ENCODE measurements around the gene HHAT. TPM values are rescaled to one million over a fixed set of nuclear protein-coding genes. Genes with fewer than 3 reads are reported as not detected.

Gene HHAT
- total RNA-seq, 1 donor = 2.4 TPM

DNA sequence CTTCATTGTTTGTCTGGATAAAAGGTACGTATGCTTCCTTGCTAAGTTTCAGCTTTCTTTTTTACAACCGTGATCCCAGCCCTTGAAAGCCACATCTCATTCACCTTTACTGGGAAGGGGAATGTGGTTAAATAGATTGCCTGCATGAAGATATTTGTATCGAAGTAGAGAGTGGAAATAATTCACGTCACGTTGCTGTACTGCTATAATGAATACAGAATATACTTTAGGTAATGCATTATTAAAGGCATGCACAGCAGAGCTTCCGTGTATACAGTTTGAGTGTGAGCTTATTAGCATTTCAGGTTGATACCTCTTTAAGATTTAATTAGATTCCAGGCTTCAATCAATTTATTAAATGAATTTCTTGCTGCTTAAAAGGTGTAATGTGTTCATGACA, 153.8 kb downstream of the HHAT start:
- no peak overlapping the region for H3K4me3 ChIP-seq (ENCODE audit: low read length)
- no peaks in the 10 kb centered on the region for H3K9me3 ChIP-seq (ENCODE audit: low read depth, low read length)
- H3K27me3 ChIP-seq (ENCODE audit: insufficient read depth, low read length) = no peaks in the 10 kb centered on the region
- H3K4me1 ChIP-seq (ENCODE audit: insufficient read depth, low read length) = no peaks in the 10 kb centered on the region

DNA sequence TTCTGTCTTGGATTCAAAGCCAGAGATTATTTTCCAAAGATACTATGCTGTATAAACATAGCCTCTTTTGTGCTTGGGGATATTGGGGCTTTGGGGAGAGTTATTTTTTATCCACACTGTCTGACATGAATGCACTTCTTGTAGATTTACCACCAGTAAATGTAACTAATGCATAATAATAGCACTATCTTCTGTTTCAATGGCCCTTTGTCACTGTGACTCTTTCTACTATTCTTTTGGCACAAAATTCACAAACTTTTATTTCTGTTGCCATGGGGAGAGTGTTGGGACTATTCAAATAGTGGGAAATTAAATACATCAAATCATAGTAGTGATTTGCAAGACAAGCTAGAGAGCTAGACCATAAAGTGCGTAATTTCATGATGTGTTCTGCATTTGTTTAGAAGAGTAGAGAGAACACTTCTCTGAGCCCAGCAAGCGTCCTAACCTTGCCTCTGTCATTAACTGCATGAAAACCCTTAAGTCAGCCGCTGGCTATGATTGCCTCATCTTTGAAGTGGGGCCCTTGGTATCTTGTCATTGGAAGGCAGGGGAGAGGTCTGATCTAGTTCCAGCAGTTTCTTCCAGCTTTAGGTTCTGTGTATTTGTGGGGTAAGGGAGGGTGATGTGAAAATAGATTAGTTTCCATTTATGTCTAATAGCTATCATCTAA, 154.4 kb downstream of the HHAT start:
- H3K9me3 ChIP-seq (ENCODE audit: low read depth, low read length) = no peaks in the 10 kb centered on the region
- no peaks in the 10 kb centered on the region for H3K27me3 ChIP-seq (ENCODE audit: insufficient read depth, low read length)
- no peaks in the 10 kb centered on the region for H3K4me1 ChIP-seq (ENCODE audit: insufficient read depth, low read length)
- H3K4me3 ChIP-seq (ENCODE audit: low read length) = no peak overlapping the region

DNA sequence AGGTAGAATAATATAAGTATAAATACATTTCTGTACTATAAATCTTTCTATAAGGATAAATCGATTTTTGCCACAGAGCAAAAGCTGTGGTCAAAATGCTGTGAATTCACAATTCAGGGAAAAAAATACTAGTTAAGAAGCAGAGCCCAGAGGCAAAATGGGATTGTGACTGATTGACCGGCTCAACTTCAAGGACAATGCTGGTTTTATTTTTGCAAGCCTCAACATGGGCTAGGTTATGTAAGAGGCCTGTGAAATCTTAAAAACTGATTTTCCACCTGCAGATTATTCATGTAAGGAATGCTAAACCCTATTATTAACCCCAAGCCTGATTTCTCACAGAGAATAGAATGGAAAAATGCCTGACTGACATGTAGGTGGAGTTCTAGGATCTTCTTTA, 155.1 kb downstream of the HHAT start:
- Histone ChIP-seq H3K4me3 (ENCODE audit: low read length) (no peak overlapping the region), H3K27me3 (ENCODE audit: insufficient read depth, low read length) (no peaks in the 10 kb centered on the region), H3K9me3 (ENCODE audit: low read depth, low read length) (no peaks in the 10 kb centered on the region), H3K4me1 (ENCODE audit: insufficient read depth, low read length) (no peaks in the 10 kb centered on the region)

DNA sequence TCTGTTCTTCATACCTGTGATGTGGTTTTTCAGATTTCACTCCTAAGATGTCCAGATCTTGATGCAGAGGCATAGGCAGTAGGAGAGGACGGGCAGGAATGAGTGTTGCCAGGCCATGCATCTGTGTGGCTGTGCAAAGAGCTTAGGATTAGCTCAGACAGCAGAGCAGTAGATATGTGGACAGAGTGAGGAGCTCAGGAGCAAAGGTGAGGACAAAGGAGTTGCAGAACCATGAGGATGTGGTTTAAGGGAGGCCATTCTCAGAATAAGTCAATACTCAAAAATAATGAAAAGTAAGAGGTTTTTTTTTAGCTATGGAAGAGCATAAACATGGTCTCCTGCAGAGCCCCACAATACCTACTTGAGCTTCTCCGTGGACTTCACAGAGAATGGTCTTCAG, 158.3 kb downstream of the HHAT start:
- no peaks in the 10 kb centered on the region for H3K4me1 ChIP-seq (ENCODE audit: insufficient read depth, low read length)
- no peak overlapping the region for H3K4me3 ChIP-seq (ENCODE audit: low read length)
- H3K9me3 ChIP-seq (ENCODE audit: low read depth, low read length) = no peaks in the 10 kb centered on the region
- H3K27me3 ChIP-seq (ENCODE audit: insufficient read depth, low read length) = no peaks in the 10 kb centered on the region

DNA sequence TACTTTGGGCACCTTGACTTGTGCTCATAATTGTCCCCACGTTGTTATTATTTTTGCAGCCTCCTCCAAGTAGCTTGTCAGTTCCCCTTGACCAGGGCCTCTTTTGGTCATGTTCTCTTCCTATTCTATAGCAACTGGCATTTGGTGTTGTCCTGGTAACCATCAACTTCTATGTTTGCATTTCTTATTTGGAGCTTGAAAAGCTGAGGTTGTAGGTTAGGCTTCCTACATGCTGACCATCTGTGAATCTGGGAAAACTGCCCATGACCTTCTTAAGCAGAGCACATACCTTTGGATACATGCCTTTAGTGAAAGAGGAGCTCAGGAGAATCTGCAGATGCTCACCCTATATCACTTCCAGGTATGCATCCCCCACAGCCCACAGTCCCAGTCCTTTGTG, 160.8 kb downstream of the HHAT start:
- no peaks in the 10 kb centered on the region for H3K4me1 ChIP-seq (ENCODE audit: insufficient read depth, low read length)
- H3K4me3 ChIP-seq (ENCODE audit: low read length) = no peak overlapping the region
- no peaks in the 10 kb centered on the region for H3K9me3 ChIP-seq (ENCODE audit: low read depth, low read length)
- H3K27me3 ChIP-seq (ENCODE audit: insufficient read depth, low read length) = no peaks in the 10 kb centered on the region

DNA sequence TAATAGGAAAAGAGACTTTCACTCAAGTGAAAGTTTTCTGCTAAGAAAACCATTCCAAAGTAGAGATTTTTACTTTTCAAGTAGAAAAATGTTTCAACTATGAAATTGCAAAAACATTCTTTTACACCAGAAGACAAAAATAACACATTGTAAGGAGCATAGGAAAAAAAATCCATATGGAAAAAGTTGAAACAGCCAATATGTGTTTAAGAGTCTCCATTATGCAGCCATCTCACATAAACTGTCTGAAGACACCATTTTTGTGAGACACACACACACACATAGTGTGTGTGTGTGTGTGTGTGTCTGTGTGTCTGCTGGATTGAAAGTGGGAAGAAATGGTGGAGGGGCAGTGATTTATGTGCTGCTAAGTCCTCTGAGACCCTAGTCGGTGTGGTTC, 162.1 kb downstream of the HHAT start:
- no peaks in the 10 kb centered on the region for H3K9me3 ChIP-seq (ENCODE audit: low read depth, low read length)
- no peaks in the 10 kb centered on the region for H3K4me1 ChIP-seq (ENCODE audit: insufficient read depth, low read length)
- H3K4me3 ChIP-seq (ENCODE audit: low read length) = no peak overlapping the region
- no peaks in the 10 kb centered on the region for H3K27me3 ChIP-seq (ENCODE audit: insufficient read depth, low read length)

DNA sequence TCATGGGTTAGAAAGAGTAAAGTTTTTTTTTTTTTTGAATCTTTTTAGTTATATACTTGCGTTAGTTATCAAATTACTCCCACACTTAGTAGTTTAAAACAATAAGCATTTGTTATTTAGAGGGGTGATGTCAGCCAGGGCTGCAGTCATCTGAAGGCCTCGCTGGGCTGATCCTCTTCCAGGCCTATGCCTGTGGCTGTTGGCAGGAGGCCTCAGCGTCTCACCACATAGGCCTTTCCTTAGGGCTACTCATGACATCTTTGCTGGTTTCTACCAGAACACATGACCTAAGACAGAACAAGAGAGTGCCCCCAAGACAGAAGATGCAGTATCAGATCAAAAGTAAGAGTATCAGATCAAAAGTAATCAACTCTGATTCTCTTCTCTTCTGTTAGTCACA, 167.4 kb downstream of the HHAT start:
- no peaks in the 10 kb centered on the region for H3K27me3 ChIP-seq (ENCODE audit: insufficient read depth, low read length)
- no peak overlapping the region for H3K4me3 ChIP-seq (ENCODE audit: low read length)
- no peaks in the 10 kb centered on the region for H3K9me3 ChIP-seq (ENCODE audit: low read depth, low read length)
- no peaks in the 10 kb centered on the region for H3K4me1 ChIP-seq (ENCODE audit: insufficient read depth, low read length)

DNA sequence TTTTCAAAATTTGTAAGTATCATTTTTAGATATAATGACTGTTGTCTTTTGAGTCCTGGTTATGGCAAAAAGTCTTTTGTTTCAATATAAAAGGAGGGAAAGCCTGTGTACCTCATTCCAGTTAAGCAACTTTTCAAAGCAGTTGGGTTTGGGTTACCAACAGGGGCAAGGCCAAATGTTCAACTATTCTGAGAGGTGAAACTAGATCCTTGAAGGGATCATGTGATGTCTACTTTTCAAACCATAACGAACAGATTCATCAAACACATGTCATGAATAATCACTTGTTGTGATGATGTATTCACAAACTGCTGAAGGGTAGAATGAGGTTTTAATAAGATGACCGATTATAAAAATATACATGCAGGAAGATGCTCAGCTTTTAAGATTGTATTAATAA, 171.3 kb downstream of the HHAT start:
- Histone ChIP-seq H3K9me3 (ENCODE audit: low read depth, low read length) (no peaks in the 10 kb centered on the region), H3K4me1 (ENCODE audit: insufficient read depth, low read length) (no peaks in the 10 kb centered on the region), H3K27me3 (ENCODE audit: insufficient read depth, low read length) (no peaks in the 10 kb centered on the region), H3K4me3 (ENCODE audit: low read length) (no peak overlapping the region)

DNA sequence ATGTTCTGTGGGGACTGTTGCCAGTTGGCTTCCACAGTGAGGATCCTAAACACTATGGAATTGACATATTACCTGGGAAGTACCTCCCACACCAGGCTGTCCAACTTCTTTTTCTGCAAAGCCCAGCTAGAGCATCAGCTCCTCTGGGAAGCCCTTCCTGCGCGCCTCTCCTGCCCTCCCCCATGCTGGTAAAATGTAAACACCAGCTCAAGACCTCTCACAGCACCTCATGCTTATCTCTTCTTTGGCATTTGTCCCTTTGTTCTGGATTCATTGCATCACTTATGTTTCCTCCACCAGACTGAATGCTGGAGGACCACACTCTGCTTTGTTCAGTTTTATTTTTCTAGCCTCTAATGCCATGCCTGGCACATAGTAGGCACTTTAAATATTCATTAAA, 172.1 kb downstream of the HHAT start:
- H3K4me3 ChIP-seq (ENCODE audit: low read length) = no peak overlapping the region
- no peaks in the 10 kb centered on the region for H3K27me3 ChIP-seq (ENCODE audit: insufficient read depth, low read length)
- no peaks in the 10 kb centered on the region for H3K9me3 ChIP-seq (ENCODE audit: low read depth, low read length)
- no peaks in the 10 kb centered on the region for H3K4me1 ChIP-seq (ENCODE audit: insufficient read depth, low read length)

DNA sequence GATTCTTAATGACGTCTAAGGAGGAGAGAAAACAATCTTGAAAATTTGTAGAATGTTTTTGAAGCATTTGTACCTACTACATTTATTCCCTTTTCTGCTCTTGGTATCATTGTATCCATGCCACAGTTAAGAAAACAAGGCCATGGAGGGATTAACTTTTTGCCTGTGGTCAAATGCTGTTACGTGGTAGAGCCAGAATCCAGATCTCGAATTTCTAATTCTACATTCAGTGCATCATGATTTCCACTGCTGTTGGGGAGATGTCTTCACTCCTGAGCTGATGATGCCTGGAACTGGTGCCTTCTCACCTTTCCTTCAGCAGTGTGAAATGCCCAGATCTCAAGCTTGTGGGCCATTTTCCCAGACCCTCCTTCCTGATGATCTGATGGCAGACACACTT, 175.6 kb downstream of the HHAT start:
- Histone ChIP-seq H3K4me3 (ENCODE audit: low read length) (no peak overlapping the region), H3K27me3 (ENCODE audit: insufficient read depth, low read length) (no peaks in the 10 kb centered on the region), H3K9me3 (ENCODE audit: low read depth, low read length) (no peaks in the 10 kb centered on the region), H3K4me1 (ENCODE audit: insufficient read depth, low read length) (no peaks in the 10 kb centered on the region)

DNA sequence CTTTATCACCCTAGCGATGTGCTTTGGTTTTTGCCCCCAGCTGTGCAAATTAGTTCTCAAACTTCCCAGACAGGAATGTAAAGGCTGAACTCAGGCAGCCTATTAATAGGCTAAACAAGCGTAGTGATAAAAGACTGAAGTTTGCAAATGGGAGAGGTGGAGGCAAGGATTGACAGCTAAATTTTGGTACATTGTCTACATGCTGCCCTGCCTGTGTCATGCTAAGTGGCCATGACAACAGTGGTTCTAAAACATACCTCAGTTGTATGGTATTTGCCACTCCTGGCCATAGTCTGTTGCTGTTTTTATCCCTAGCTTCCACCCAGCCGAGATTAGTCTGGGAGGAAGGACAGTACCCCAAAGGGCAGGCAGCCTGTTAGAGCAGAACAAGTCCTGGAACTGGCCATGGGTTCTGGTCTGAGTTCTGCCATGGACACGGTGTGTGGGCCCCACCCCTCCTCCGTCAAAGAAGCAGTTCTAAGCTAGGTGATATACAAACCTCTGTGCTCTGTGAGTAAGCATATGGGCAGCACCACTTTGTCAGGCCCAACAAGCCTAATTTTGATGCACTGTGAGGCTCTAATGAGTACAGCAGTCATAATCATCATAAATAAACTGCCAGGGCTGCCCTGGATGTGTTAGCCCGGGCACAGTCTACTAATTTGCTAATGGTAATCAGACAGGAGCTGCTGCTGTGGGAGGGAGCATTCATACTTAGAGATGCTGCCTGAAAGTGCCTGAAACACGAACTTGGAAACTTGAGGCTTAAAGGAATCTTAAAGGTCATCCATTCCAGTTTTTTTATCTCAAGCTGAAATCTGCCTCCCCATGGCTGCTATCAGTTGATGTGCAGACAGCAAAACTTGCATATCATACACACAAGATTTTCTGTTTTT, 177.1 kb downstream of the HHAT start:
- no peaks in the 10 kb centered on the region for H3K4me1 ChIP-seq (ENCODE audit: insufficient read depth, low read length)
- no peak overlapping the region for H3K4me3 ChIP-seq (ENCODE audit: low read length)
- no peaks in the 10 kb centered on the region for H3K9me3 ChIP-seq (ENCODE audit: low read depth, low read length)
- H3K27me3 ChIP-seq (ENCODE audit: insufficient read depth, low read length) = no peaks in the 10 kb centered on the region

DNA sequence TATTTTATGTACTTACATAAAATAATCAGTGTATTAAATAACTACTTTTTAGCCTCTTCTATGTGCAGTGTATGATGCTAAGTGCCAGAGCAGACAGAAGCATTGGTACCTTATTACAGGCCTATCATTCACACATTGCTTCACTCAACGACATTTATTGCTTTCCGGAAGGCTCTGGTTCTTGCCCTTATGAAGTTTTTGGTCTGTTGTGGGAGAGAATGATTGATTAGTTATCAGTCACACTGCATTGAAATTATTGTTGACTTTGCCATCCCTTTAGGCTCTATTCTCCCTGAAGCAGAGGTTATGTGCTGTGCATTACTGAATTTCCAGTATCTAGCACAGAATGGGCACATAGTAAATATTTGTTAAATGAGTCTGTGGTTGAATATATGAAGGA, 178.0 kb downstream of the HHAT start:
- Histone ChIP-seq H3K4me3 (ENCODE audit: low read length) (no peak overlapping the region), H3K4me1 (ENCODE audit: insufficient read depth, low read length) (no peaks in the 10 kb centered on the region), H3K27me3 (ENCODE audit: insufficient read depth, low read length) (no peaks in the 10 kb centered on the region), H3K9me3 (ENCODE audit: low read depth, low read length) (no peaks in the 10 kb centered on the region)

DNA sequence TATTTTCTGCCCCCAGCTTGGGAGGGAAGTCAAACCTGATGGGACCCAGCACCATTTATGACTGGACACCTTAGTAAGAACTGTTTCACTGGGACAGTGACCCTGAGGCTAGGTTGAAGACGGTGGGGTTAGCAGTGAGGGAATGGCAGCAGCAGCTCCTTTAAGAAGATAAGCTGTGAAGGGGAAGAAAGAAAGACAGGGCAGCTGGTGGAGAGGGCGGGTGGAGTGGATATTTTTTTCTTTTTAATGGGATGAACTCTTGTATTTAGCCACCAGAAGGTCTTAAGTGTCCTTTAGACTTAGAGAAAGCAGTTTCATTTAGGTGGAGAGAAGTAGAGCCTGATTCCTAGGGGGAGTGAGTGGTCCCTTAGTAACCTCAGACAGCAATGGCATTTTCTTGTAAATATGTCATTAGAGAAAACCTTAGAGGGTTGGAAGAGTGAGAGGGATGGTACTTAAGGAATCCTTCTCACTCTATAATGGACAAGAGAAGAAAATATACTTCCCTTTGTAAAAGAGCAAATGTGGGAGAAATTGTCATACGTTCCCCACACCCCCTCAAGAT, 187.5 kb downstream of the HHAT start:
- Histone ChIP-seq H3K4me3 (ENCODE audit: low read length) (no peak overlapping the region), H3K9me3 (ENCODE audit: low read depth, low read length) (no peaks in the 10 kb centered on the region), H3K4me1 (ENCODE audit: insufficient read depth, low read length) (no peaks in the 10 kb centered on the region), H3K27me3 (ENCODE audit: insufficient read depth, low read length) (no peaks in the 10 kb centered on the region)

DNA sequence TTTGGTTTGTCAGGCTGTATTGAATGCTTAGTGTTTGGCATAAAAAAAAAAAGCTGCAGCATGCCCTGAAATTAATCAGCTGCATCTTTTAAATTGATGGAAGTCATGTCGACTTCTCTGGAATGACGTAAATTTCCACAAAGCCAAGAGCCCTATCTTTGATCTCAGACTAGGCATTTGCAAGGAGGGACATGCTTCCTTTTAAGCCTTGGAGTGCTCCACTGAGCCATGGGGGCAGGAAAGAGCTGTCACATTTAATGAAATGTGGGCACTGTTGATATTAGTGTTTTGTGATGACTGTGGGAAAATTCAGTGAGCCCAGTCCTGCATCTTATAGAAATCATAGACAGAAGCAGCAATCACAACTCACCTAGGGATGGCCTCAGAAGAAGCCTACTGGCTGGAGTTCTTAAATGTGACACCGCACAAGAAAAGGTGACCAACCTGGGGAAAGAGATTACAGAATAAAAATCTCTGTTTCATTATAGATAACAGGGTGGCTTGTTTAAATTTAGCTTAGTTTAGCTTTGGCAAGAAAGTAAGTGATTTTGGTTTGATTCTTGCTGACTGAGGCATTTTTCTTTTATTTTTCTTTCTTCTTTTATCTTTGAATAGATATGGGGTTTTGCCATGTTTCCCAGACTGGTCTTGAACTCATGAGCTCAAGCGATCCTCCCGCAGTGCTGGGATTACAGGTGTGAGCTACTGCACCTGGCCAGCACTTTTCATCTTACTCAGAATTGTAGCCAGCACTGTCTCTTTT, 188.2 kb downstream of the HHAT start:
- Histone ChIP-seq H3K4me1 (ENCODE audit: insufficient read depth, low read length) (no peaks in the 10 kb centered on the region), H3K4me3 (ENCODE audit: low read length) (no peak overlapping the region), H3K27me3 (ENCODE audit: insufficient read depth, low read length) (no peaks in the 10 kb centered on the region), H3K9me3 (ENCODE audit: low read depth, low read length) (no peaks in the 10 kb centered on the region)

DNA sequence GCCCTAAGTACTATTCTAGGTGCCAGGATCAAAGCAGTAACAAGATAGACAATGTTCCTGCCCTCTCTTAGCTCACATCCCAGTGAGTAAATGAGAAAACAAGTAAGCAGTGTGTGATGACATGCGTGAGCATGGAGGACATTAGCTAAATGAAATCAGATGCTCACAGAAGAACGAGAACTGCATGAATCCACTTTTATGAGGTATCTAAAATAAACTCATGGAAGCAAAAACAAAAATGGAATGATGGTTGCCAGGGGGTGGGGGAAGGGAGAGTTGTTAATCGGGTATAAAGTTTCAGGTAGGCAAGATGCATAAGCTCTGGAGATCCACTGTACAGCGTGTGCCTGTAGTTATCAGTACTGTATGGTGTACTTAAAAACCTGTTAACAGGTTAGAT, 195.1 kb downstream of the HHAT start:
- Histone ChIP-seq H3K9me3 (ENCODE audit: low read depth, low read length) (no peaks in the 10 kb centered on the region), H3K4me1 (ENCODE audit: insufficient read depth, low read length) (no peaks in the 10 kb centered on the region), H3K4me3 (ENCODE audit: low read length) (no peak overlapping the region), H3K27me3 (ENCODE audit: insufficient read depth, low read length) (no peaks in the 10 kb centered on the region)

All from mononuclear cell (primary cell).